Fibroblast of skin of right biceps (primary cell): ENCODE data around the gene ANAPC5.
"Not testable (repeated sequence)": the region's sequence is repeated elsewhere in the genome, so short reads cannot be mapped to it uniquely, and the experiment has no call there.

Source experiments
- DNase-seq: peaks from one replicate; pipeline ENCODE4 v3.0.0-alpha.2; 2013

The ANAPC5 gene

DNA sequence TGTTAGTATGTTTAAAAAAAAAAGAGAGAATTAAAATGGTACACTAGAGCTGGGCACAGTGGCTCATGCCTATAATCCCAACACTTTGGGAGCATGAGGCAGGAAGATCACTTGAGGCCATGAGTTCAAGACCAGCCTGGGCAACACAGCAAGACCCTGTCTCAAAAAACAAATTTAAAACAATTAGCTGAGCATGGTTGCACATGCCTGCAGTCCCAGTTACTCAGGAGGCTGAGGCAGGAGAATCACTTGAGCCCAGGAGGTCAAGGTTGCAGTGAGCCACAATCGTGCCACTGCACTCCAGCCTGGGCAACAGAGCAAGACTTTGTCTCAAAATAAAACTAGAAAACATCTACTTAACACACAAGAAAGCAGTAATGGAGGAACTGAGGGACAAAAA is 42.0 kb downstream of the ANAPC5 start:
- DNase-seq, result not testable (repeated sequence)

DNA sequence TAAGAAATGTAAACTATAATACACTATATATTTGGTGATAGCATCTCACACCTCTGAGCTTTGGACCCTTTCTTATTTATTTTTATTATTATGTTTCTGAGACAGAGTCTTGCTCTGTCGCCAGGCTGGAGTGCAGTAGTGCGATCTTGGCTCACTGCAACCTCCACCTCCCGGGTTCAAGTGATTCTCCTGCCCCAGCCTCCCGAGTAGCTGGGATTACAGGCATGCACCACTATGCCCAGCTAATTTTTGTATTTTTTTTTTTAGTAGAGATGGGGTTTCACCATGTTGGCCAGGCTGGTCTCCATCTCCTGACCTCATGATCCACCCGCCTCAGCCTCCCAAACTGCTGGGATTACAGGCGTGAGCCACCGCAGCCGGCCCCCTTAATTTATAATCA is 44.8 kb downstream of the ANAPC5 start:
- DNase-seq, result not testable (repeated sequence)

DNA sequence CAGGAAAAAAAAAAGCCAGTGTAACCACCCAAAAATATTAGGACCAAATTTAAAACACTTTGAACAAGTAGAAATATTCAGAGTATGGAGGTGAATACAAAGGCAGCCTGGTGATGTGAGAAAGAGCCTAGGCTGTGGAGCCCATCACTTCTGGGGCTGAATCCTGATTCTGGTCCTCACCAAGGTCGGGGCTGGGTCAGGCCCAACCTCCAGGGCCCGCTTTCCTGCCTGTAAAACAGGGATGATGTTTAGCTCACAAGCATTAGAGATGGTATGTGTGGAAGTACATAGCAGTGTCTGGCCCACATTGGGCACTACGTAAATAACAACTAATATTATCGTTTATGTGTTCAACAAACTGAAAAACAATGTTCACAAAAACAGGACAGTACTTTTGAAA is 47.9 kb downstream of the ANAPC5 start:
- no peak for DNase-seq

DNA sequence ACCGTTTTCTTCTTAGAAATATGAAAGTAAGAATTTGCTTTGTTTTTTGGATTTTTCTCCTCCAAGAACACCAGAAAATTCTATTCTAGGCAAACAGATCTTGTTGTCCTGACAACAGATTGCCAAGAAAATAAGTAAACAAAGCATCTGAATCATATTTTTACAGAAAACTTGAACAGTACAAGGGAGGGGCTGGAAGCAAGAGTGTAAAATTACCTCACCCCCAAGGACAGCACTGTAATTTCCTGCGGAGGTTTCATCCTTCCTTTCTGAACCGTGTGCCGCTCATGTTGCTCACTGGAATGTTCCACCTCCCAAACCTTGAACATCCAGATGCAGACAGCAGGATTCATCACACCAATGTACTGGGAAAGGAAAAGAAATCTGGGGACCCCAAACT is 50.3 kb downstream of the ANAPC5 start:
- DNase-seq, result no peak

DNA sequence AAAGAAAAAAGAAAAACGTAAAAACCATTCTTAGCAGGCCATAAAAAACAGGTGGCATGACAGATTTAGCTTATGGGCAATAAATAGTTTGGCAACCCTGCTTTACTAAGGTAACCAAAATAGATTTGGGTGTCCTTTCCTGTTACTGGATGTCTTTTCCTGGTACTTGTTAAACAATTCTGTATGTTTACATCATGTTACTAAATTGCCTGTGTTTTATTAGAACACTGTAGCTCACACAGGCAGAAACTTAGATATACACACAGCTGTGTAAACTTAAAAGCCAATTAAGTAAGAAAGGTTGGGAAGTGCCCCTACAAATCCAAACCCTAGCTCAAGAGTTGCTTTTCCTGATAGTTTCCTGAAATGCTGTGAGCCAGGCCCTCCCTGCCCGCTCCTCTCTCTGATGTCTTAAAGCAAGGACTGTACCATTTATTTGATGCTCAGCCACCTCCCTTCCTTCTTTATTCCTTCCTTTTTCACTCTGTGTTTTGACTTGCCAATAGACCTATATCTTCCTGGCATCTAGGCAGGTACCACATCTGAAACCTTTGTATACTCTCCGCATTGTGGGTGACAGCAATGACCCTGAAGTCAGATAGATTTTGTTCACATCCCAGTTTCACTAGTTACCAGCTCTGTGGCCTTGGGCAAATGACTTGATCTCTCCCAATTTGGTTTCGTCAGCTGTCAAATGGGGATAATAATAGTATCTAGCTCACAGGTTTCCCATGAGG is 52.0 kb downstream of the ANAPC5 start:
- no peak for DNase-seq

DNA sequence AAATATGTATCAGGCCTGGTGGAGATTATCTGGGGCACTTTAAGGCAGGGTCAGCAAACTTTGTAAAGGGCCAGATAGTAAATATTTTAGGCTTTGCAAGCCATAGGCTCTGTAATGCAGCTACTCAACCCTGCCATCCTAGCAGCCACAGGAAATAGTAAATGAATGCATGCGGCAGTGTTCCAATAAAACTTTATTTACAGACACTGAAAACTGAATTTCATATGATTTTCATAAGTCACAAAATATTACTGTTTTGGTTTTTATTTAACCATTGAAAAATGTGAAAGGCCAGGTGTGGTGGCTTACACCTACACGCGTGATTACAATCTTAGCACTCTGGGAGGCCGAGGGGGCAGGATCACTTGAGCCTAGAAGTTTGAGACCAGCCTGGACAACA is 52.5 kb downstream of the ANAPC5 start:
- DNase-seq, result no peak

DNA sequence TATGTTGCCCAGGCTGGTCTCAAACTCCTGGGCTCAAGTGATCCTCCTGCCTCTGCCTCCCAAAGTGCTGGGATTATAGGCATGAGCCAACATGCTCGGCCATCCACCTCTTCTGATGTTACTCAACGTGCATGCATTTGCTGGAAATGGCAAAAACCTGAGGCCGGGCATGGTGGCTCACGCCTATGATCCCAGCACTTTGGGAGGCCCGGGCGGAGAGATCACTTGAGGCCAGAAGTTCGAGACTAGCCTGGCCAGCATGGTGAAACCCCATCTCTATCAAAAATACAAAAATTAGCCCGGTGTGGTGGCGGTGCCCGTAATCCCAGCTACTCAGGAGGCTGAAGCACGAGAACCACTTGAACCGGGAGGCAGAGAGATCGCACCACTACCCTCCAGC is 53.8 kb downstream of the ANAPC5 start:
- DNase-seq, result not testable (repeated sequence)

DNA sequence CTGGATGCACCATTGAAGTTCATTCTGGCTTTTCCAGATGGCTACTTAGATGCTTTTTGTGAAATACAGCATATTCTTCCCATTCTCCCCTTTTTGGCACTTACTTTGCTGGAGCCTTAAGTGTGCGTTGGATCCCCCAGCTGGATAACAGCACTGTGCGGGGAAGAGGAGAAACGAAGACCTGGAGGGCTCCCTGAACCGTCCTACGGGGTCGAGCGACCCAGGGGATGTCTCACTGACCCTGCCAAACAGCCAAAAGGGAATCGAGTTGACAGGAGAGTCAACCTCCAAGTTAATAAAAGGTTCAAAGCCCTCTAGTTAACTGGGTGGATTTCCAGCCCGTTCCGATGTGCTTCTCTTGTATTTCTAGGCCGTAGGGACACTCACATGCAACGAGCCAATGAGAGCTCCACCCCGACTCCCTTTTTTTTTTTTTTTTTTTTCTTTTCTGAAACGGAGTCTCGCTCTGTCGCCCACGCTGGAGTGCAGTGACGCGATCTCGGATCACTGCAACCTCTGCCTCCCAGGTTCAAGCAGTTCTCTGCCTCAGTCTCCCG is 54.7 kb downstream of the ANAPC5 start:
- DNase-seq, result peak; percentile 30

DNA sequence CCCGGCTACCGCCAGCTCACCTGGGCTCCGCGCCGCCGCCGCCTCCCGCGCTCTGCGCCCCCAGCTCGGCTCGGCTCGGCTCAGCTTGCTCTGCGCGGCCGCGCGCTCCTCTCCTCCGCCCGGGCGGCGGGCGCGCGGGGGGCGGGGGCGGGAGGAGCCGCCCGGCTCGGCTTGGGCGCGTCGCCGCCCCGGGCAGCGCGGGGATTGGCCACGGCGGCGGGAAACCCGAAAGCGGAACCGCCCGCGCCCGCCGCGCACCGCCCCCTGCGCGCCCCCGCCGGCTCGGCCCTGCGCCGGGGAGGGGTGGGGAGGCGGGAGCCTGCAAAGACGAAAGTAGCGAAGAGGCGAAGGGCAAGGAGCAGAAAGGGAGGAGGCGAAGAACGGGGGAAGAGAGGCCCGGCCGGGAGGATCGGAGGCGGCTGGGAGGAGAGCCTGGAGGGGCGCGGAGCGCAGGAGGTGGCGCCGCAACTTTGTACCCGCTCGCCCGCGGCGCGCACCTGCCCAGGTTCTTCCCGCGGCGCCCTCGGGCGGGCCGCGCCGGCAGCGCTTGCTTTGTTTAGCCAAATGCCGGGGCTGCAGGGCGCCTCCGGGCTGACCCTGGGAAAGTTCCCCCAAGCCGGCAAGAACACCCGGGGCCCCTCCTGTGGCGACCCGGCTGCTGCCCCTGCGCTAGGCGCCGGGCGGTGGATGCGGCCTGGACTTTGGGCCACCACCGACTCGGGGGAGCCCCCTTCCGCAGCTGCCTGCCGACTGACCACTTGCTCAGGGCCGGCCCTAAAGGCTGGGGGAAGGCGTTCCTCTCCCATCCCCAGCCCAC is 55.4 kb downstream of the ANAPC5 start, which contains the start of gene CAMKK2:
TSS of gene CAMKK2 (minus strand) at position 92 of the 817 bp plus-strand sequence. CDS start 22,183 bp downstream, outside the sequence.
- DNase-seq, result peak; percentile 86

DNA sequence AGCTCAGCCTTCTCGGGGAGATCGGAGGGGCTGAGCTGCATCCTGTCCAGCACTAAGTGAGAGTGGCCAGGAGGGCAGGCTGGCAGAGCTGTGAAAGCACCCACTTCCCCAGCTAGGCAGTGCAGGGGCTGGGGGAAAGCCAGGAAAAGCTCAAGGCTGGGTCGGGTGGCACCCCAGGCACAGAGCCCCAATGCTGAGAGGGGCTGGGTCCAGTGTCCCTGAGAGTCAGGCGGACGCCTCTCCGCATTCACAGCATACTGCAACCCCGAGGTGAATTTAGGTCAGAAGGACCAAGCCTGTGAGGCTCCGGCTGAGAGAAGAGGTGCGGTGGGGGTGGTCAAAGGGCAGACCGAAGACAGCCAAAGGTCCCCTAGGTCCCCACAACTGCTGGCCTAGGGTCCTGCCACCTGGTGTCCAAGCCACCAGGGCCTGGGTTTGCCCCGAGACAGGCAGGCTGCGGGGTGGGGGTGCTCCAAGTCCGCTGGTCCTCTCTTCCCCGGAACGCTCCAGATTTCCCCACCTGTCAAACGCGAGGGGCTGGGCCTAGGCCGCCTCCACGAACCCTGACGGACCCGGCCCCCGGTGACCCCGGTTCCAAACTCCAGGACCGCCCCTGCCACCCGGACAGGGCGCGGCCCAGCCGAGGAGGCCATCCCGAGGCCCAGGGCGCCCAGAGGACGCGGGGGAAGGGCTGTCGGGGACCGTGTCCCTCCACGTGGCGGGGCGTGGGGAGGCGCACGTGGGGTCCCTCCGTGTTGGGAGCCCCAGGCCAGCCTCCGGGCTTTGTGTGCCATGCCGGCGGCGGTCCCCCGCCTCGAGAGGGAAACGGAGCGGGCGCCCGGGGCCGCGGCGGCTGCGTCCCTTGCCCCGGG is 56.2 kb downstream of the ANAPC5 start:
- DNase-seq, result no peak

DNA sequence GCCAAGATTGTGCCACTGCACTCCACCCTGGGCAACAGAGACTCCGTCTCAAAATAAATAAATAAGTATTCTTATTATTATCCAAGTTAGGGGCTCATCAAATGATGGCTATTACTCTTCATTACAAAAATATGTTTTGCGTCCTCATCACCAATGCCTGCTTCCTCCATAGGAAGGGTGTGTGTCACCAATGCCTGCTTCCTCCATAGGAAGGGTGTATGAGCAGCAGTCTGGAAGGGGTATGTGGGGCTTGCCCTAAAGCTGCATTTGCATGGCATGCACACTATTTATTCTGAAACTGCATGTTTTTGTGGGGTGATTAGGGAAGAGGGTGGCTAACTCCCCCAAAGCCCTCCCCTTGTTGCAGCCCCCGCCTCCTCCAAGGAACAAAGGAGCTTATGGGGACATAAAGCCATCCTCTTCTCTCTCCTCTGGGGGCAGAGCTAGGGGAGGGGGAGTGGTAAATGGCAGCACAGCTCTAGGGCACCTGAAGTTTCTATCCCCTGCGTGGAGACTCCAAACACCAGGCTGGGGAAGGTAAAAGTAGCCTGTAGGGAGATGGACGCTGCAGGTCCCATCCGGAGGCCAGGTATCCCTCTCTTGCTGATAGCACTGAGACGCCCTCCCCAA is 57.0 kb downstream of the ANAPC5 start:
- DNase-seq, result no peak

DNA sequence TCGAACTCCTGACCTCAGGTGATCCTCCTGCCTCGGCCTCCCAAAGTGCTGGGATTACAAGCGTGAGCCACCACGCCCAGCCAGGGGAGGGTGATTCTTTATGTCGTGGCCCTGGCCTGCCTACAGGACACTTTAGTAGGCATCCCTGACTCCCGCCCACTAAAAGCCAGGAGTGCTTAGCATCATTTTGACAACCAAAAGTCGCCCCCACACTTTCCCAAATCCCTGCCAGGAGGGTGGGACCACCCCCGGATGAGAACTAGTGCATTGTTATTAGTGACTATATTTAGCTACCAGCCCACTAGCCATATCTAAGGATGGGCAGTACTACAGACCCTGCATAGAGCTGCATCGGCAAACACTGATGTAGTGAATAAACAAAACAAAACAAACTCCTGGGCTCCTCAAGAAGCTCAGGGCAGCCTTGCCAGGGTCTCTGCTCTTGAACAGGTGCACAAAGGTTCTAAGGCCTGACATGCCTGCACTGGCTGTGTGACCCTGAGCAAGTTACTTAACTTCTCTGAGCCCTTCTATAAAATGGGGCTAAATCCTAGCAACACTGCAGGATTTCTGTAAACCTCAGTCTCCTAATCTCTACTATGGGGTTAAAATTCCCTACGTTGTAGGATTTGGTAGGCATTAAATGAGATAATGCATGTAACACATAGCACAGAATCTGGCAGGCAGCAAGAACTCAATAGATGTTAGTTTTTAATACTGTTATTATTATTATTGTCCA is 57.9 kb downstream of the ANAPC5 start:
- DNase-seq, result no peak

DNA sequence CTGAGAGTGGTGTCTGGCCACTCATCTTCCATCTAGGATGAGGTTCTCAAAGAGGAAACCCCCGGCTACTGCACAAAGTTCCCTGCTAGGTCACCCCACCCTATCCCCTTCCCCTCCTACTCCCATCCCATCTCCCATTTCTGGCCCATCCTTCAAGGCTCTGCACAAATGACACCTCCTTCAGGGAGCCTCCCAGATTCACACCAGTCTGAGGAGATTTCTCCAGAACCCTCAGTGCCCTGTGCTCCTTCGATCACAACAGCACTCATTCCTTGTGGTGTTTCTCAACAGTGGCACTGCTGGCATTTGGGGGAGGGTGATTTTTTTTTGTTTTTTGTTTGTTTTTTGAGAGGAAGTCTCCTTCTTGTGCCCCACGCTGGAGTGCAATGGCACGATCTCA is 58.6 kb downstream of the ANAPC5 start:
- DNase-seq, result no peak

DNA sequence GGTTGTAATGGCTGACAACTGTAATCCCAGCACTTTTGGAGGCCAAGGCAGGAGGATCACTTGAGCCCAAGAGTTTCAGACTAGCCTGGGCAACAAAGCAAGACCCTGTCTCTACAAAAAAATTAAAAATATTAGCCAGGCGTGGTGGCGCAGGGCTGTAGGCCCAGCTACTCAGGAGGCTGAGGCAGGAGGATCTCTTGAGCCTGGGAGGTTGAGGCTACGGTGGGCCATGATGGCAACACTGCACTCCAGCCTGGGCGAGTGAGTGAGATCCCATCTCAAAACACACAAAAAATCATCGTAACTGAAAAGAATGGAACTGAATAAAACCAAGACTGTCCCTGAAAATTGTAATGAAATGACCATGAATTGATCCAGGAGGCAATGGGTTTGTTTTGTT is 61.8 kb downstream of the ANAPC5 start:
- no peak for DNase-seq

DNA sequence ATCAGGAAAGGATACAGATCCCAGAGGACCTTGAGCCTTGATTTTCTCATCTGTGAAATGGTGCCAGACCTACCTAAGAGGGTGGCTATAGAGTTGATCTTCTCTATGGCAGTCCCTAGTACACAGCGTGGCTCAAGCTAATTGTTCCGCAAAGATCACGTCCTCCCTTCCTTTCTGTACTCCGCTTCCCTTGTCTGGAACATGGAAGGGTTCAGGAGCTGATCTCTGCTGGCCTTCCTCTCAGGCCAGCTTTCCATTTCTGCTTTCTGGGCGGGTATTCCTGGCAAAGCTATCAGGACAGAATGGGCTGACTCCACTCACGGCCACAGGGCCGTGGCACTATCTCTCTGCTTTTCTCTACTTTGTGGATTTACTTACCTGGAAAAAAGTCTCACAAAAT is 62.2 kb downstream of the ANAPC5 start:
- no peak for DNase-seq

DNA sequence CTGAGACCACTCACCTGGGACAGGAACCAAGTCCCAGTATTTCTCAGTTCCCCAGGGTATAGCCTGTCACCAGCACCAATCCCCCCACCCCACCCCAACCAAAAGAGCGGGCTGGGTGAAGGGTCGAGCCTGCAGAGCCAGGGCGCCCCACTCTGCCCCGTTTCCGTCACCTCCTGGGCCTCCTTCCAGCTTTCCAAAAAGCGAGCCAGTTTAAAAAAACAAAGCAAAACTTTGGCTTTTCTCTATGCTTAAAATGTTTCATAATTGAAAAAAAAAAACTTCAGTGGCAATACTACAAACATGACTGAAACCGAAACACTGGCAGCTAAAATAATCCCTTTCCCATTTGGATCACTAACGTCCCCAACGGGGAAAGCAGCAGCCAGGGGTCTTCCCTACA is 63.2 kb downstream of the ANAPC5 start:
- no peak for DNase-seq

DNA sequence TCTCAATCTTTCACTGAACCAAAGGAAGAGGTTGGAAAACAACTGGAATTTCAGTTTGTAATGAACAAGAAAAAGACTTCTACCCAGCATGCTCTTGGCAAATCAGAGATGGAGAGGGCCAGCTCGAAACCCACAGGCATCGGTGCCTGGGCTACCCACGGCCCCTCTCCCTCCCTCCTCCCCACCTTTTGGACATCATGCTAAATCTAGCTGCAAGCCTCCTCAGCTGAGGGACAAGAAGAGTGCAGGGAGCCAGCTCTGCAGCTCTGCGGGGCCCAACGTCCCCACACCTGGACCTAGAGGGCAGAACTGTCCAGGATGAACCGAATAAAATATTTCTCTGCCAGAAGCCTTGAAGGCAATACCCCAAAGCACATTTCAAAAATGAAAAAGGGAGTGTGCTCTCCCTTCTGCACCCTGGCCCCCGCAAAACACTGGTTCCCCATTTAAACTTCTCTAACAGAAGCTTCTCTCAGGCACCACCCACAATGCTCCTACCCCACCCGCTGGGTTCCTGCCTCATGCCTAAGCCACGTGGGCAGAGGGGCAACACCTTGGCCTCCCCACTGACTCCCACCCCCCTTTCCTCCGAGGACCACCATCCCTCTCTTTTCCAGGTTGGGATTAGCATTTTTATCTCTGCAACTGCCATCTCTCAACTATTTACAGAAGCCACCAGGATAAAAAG is 63.9 kb downstream of the ANAPC5 start:
- DNase-seq, result no peak

DNA sequence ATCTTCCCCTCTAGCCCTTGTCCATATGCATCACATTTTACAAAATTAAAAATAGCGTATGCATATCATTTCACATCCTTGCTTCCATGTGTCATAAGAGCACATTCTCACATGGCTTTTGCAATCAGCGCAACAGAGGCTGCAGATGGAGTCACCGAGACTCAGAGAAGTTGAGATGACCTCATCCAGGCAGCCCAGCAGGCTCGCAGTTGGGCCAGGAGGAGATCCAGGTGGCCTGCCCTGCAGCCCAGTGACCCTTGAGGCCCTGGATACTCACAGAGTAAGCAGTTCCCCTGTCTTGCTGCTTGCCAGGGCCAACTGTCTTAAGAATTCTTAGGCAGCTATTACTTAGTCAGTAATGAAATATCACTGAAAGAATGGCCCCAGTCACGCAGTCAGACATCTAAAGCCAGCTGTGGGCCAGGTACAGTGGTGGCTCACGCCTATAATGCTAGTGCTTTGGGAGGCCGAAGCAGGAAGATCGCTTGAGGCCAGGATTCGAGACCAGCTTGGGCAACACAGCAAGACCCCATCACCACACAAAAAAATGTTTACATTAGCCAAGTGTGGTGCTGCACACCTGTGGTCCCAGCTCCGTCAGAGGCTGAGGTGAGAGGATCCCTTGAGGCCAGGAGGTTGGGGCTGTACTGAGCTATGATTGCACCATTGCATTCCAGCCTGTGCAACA is 64.8 kb downstream of the ANAPC5 start:
- peak; percentile 62 for DNase-seq

DNA sequence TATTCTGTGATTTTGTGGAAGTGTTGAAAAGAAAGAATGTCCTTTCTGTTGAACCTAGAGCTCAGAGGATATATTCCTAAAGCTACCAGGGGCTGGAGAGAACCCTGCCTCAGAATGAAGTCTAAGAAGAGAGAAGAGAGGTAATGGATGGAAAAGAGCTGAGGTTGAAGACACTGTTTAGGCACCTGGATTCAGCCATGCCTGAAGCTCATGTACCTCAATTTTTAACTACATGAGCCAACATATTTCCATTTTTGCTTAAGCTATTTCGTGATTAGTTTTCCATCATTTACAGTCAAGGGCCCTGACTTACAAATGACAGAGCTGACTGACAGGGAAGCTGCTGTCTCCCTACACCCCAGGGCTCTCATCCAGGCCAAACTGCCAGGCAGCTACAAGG is 66.4 kb downstream of the ANAPC5 start:
- no peak for DNase-seq
